Astrocyte (in vitro differentiated cells and primary cell): ENCODE data around the gene ANKRD34A. TPM values are rescaled to one million over a fixed set of nuclear protein-coding genes. Genes with fewer than 3 reads are reported as not detected.
A peak's percentile ranks its signal among the peaks of the same experiment; 100 is the strongest.
"Not testable (repeated sequence)": the region's sequence is repeated elsewhere in the genome, so short reads cannot be mapped to it uniquely, and the experiment has no call there.

Experiments
- DNase-seq: peaks from one replicate; pipeline ENCODE4 v3.0.0-alpha.2; 2010; ENCODE audit warnings: low read depth
- FAIRE-seq: peaks from 2 replicates; lab custom pipeline; 2011; peaks lifted over from hg19 to GRCh38; lab: Jason Lieb, UNC
- H2AFZ ChIP-seq: 2 replicates; pipeline ENCODE4 v1.6.0; 2012; ENCODE audit warnings: low read depth, low read length, inconsistent platforms
- H3K27ac ChIP-seq: 2 replicates; pipeline ENCODE4 v1.5.1; 2011; ENCODE audit warnings: low read depth, low read length, inconsistent platforms
- H3K27me3 ChIP-seq: 2 replicates; pipeline ENCODE4 v1.6.0; 2011; ENCODE audit warnings: low read length, inconsistent platforms; ENCODE audit not compliant: insufficient read depth
- H3K36me3 ChIP-seq: 2 replicates; pipeline ENCODE4 v1.5.1; 2011; ENCODE audit warnings: low read length, inconsistent platforms; ENCODE audit not compliant: insufficient read depth
- H3K4me1 ChIP-seq: 2 replicates; pipeline ENCODE4 v1.5.1; 2011; ENCODE audit warnings: low read length, inconsistent platforms; ENCODE audit not compliant: insufficient read depth
- H3K4me2 ChIP-seq: 2 replicates; pipeline ENCODE4 v1.6.0; 2012; ENCODE audit warnings: low read length, inconsistent platforms
- H3K4me3 ChIP-seq: 2 replicates; pipeline ENCODE4 v1.5.1; 2011; ENCODE audit warnings: low read depth, mild to moderate bottlenecking, low read length, inconsistent platforms; ENCODE audit not compliant: insufficient read depth
- H3K79me2 ChIP-seq: 2 replicates; pipeline ENCODE4 v1.6.0; 2012; ENCODE audit warnings: mild to moderate bottlenecking, low read length, inconsistent platforms; ENCODE audit not compliant: insufficient read depth
- H3K9ac ChIP-seq: 2 replicates; pipeline ENCODE4 v1.6.0; 2012; ENCODE audit warnings: mild to moderate bottlenecking, low read length, inconsistent platforms
- H3K9me3 ChIP-seq: 2 replicates; pipeline ENCODE4 v1.5.1; 2012; ENCODE audit warnings: low read depth, mild to moderate bottlenecking, low read length, inconsistent platforms; ENCODE audit not compliant: insufficient read depth
- H4K20me1 ChIP-seq: 2 replicates; pipeline ENCODE4 v1.6.0; 2012; ENCODE audit warnings: low read length, inconsistent platforms; ENCODE audit not compliant: insufficient read depth
- H3K27ac Mint-ChIP-seq: one replicate; pipeline ENCODE4 v1.8.0; 2021; ENCODE audit warnings: mild to moderate bottlenecking, mixed read lengths; ENCODE audit not compliant: unreplicated experiment
- H3K27me3 Mint-ChIP-seq: one replicate; pipeline ENCODE4 v1.8.0; 2021; ENCODE audit warnings: low read depth, mixed read lengths; ENCODE audit not compliant: unreplicated experiment
- H3K36me3 Mint-ChIP-seq: one replicate; pipeline ENCODE4 v1.8.0; 2021; ENCODE audit warnings: low read depth, mixed read lengths; ENCODE audit not compliant: unreplicated experiment
- H3K4me1 Mint-ChIP-seq: one replicate; pipeline ENCODE4 v1.8.0; 2021; ENCODE audit warnings: low read depth, mixed read lengths; ENCODE audit not compliant: unreplicated experiment
- H3K4me3 Mint-ChIP-seq: one replicate; pipeline ENCODE4 v1.8.0; 2021; ENCODE audit warnings: mild to moderate bottlenecking, moderate library complexity, mixed read lengths; ENCODE audit not compliant: unreplicated experiment
- H3K9me3 Mint-ChIP-seq: one replicate; pipeline ENCODE4 v1.8.0; 2021; ENCODE audit warnings: mild to moderate bottlenecking, mixed read lengths; ENCODE audit not compliant: unreplicated experiment
- EZH2 ChIP-seq: IDR thresholded peaks from 2 replicates; pipeline ENCODE4 v1.6.1; 2012; ENCODE audit warnings: mild to moderate bottlenecking, low read length, inconsistent platforms; ENCODE audit not compliant: insufficient read depth
- total RNA-seq: library from RNA; stranded (reverse); gene quantifications from 2 replicates; pipeline ENCODE4 v1.2.1, GENCODE V29; 2021
- TF ChIP-seq, protein P1 (sequence below): IDR thresholded peaks from 2 replicates; pipeline ENCODE4 v1.5.1; 2011; ENCODE audit warnings: low read depth, mild to moderate bottlenecking, inconsistent platforms, low read length, moderate library complexity; ENCODE audit not compliant: insufficient read depth

Gene ANKRD34A
- total RNA-seq, 1 donor from 2014 or later = 5.8 TPM

DNA sequence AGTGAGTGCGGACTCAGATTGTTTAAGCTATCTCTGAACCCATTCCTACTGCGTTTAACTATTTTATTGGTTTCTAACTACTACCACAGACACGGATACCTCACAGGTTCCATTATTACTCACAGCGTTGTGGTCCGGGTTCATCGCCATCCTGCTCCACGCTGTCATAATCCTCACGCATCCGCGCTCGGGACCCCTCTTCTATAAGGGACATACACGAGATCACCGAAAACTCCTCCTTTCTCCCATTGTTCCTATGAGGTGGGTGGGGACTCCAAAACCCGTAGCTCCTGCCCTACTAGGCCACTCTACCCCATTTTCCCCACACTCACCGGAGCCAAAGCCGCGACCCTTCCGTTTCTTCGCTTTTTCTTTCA lies 37.7 kb downstream of the ANKRD34A start:
- peak overlapping the region; percentile 88 for H2AFZ ChIP-seq
- peaks cover 2% of the 10 kb centered on the region for H3K9me3 Mint-ChIP-seq

GRCh38 chr1:145922266-145922665 lies 42.1 kb downstream of the ANKRD34A start:
- Histone ChIP-seq H2AFZ (no peak overlapping the region), H3K9ac (no peak overlapping the region), H4K20me1 (peaks cover 4% of the 10 kb centered on the region), H3K9me3 (no peaks in the 10 kb centered on the region), H3K79me2 (peaks cover 31% of the 10 kb centered on the region), H3K4me1 (peaks cover 28% of the 10 kb centered on the region), H3K27me3 (no peaks in the 10 kb centered on the region), H3K27ac (no peak overlapping the region), H3K36me3 (peaks cover 10% of the 10 kb centered on the region), H3K4me3 (no peak overlapping the region), H3K4me2 (no peak overlapping the region)
- TF ChIP-seq, protein P1, sequence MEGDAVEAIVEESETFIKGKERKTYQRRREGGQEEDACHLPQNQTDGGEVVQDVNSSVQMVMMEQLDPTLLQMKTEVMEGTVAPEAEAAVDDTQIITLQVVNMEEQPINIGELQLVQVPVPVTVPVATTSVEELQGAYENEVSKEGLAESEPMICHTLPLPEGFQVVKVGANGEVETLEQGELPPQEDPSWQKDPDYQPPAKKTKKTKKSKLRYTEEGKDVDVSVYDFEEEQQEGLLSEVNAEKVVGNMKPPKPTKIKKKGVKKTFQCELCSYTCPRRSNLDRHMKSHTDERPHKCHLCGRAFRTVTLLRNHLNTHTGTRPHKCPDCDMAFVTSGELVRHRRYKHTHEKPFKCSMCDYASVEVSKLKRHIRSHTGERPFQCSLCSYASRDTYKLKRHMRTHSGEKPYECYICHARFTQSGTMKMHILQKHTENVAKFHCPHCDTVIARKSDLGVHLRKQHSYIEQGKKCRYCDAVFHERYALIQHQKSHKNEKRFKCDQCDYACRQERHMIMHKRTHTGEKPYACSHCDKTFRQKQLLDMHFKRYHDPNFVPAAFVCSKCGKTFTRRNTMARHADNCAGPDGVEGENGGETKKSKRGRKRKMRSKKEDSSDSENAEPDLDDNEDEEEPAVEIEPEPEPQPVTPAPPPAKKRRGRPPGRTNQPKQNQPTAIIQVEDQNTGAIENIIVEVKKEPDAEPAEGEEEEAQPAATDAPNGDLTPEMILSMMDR = no peak
- no peak for TF ChIP-seq EZH2
- Mint-ChIP-seq H3K4me1 (peaks cover 22% of the 10 kb centered on the region), H3K4me3 (no peak overlapping the region), H3K27me3 (no peaks in the 10 kb centered on the region), H3K36me3 (peaks cover 8% of the 10 kb centered on the region), H3K27ac (no peak overlapping the region), H3K9me3 (no peaks in the 10 kb centered on the region)
- DNase-seq (no peak), FAIRE-seq (no peak)

More for the DNA sequence above, 37.7 kb downstream of the ANKRD34A start:
- no peaks in the 10 kb centered on the region for H3K27me3 Mint-ChIP-seq
- peaks cover 7% of the 10 kb centered on the region for H3K36me3 Mint-ChIP-seq
- Histone ChIP-seq H4K20me1 (peaks cover 4% of the 10 kb centered on the region), H3K4me1 (peaks cover 9% of the 10 kb centered on the region), H3K27ac (peak overlapping the region; percentile 96), H3K36me3 (peaks cover 10% of the 10 kb centered on the region), H3K4me3 (peak overlapping the region; percentile 98), H3K27me3 (no peaks in the 10 kb centered on the region), H3K79me2 (peaks cover 20% of the 10 kb centered on the region), H3K9ac (peak overlapping the region; percentile 98), H3K9me3 (no peaks in the 10 kb centered on the region), H3K4me2 (peak overlapping the region; percentile 92)
- H3K27ac Mint-ChIP-seq = no peak overlapping the region
- peak; percentile 39 for DNase-seq
- H3K4me3 Mint-ChIP-seq = no peak overlapping the region
- TF ChIP-seq EZH2 = no peak
- TF ChIP-seq, protein P1 = no peak
- no peak for FAIRE-seq
- H3K4me1 Mint-ChIP-seq = peaks cover 9% of the 10 kb centered on the region

DNA sequence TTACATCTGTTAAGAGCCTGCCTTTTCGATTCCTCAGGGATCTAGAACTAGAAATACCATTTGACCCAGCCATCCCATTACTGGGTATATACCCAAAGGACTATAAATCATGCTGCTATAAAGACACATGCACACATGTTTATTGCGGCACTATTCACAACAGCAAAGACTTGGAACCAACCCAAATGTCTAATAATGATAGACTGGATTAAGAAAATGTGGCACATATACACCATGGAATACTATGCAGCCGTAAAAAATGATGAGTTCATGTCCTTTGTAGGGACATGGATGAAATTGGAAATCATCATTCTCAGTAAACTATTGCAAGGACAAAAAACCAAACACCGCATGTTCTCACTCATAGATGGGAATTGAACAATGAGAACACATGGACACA lies 44.1 kb downstream of the ANKRD34A start:
- H2AFZ ChIP-seq, H3K27me3 ChIP-seq, H3K9me3 Mint-ChIP-seq, H3K27ac ChIP-seq, H3K27ac Mint-ChIP-seq, H4K20me1 ChIP-seq, H3K36me3 ChIP-seq, FAIRE-seq, H3K4me3 ChIP-seq, H3K9me3 ChIP-seq, DNase-seq, H3K27me3 Mint-ChIP-seq, H3K36me3 Mint-ChIP-seq, H3K9ac ChIP-seq, H3K4me2 ChIP-seq: not testable (repeated sequence)
- H3K4me1 Mint-ChIP-seq = peaks cover 15% of the 10 kb centered on the region
- peaks cover 20% of the 10 kb centered on the region for H3K4me1 ChIP-seq
- H3K79me2 ChIP-seq = peaks cover 17% of the 10 kb centered on the region
- peak overlapping the region; percentile 75 for H3K4me3 Mint-ChIP-seq
